HCT116 (cell line): ENCODE measurements around the gene FAM13A. TPM values are rescaled to one million over a fixed set of nuclear protein-coding genes. Genes with fewer than 3 reads are reported as not detected.

Experiments
- ATAC-seq: fragments of 200-7000 bp; cut with Tn5 transposase; 2 replicates; pipeline ENCODE4 v1.9.1; 2020; ENCODE audit warnings: mild to moderate bottlenecking, moderate library complexity
- BruUV-seq: library from RNA; stranded (reverse); fragments of 400-500 nt; replicated peaks from 2 replicates; lab custom pipeline; 2021; lab: Mats Ljungman, UMichigan
- CTCF ChIA-PET: fragments of 300-600 bp; sonication (Branson Sonifier 250); formaldehyde crosslinking; loops from one replicate; lab custom pipeline; 2021; ENCODE audit warnings: antibody characterized with exemption; lab: Charles Lee
- POLR2A ChIA-PET: fragments of 300-600, 350-600 bp; sonication (Branson Sonifier 250); formaldehyde crosslinking; loops from one replicate; lab custom pipeline; 2021; ENCODE audit warnings: antibody characterized with exemption; lab: Charles Lee
- RAD21 ChIA-PET, 2 experiments: fragments of 300-600 bp; sonication (Branson Sonifier 250); formaldehyde crosslinking; loops; one replicate each; lab custom pipeline; 2023; ENCODE audit warnings: low total read pairs in 2 of 2; ENCODE audit not compliant: uncharacterized antibody in 2 of 2, unreplicated experiment in 2 of 2, low non-redundant PET in 1 of 2; lab: Charles Lee
- DNase-seq: peaks from one replicate; pipeline ENCODE4 v3.0.0-alpha.2; 2010; ENCODE audit warnings: low read depth, low spot score
- H2AFZ ChIP-seq: fragments of 200-600 bp; shearing (Covaris generic), sonication (generic); 2 replicates; pipeline ENCODE4 v1.6.1; 2017; ENCODE audit warnings: low read depth, mixed run types, mixed read lengths, antibody characterized with exemption, low read length; ENCODE audit not compliant: poor library complexity, severe bottlenecking
- H3K27ac ChIP-seq: 2 replicates; pipeline ENCODE4 v1.5.1; 2012; ENCODE audit warnings: low read depth, low read length
- H3K27me3 ChIP-seq: fragments of 200-600 bp; sonication (generic); 2 replicates; pipeline ENCODE4 v1.6.1; 2016; ENCODE audit warnings: mixed run types, low read length, mixed read lengths; ENCODE audit not compliant: insufficient read depth
- H3K36me3 ChIP-seq, 2 experiments: fragments of 200-500 bp in 1 of 2; fragments of 200-600 bp in 1 of 2; sonication (Bioruptor generic) in 1 of 2; sonication (generic) in 1 of 2; 2 replicates each; pipeline versions ENCODE4 v1.5.1 to v1.6.1; 2014 to 2016; ENCODE audit warnings: low read length in 2 of 2, inconsistent platforms in 1 of 2, mixed read lengths in 1 of 2, mixed run types in 1 of 2; ENCODE audit not compliant: insufficient read depth in 2 of 2, control insufficient read depth in 1 of 2
- H3K4me1 ChIP-seq, 2 experiments: fragments of 200-600 bp in 1 of 2; sonication (generic) in 1 of 2; 2 replicates each; pipeline versions ENCODE4 v1.5.1 to v1.6.1; 2012 to 2017; ENCODE audit warnings: low read length in 2 of 2, inconsistent platforms in 1 of 2, mild to moderate bottlenecking in 1 of 2, mixed read lengths in 1 of 2, mixed run types in 1 of 2, moderate library complexity in 1 of 2; ENCODE audit not compliant: insufficient read depth in 2 of 2, control insufficient read depth in 1 of 2
- H3K4me2 ChIP-seq: fragments of 200-600 bp; sonication (generic); 2 replicates; pipeline ENCODE4 v1.6.1; 2017; ENCODE audit warnings: mixed run types, low read length, mixed read lengths
- H3K4me3 ChIP-seq, 2 experiments: fragments of 200-600 bp in 1 of 2; sonication (generic) in 1 of 2; replicated peaks in 1 of 2; 2 replicates each; pipeline ENCODE4 v1.5.1; 2011 to 2016; ENCODE audit warnings: low read length in 2 of 2, control low read depth in 1 of 2, low read depth in 1 of 2, mild to moderate bottlenecking in 1 of 2, mixed read lengths in 1 of 2, mixed run types in 1 of 2
- H3K79me2 ChIP-seq: fragments of 200-600 bp; sonication (generic); 2 replicates; pipeline ENCODE4 v1.6.1; 2017; ENCODE audit warnings: mild to moderate bottlenecking, mixed run types, low read length, moderate library complexity, mixed read lengths; ENCODE audit not compliant: insufficient read depth
- H3K9ac ChIP-seq: fragments of 200-600 bp; sonication (generic); 2 replicates; pipeline ENCODE4 v1.6.1; 2016; ENCODE audit warnings: low read length, mixed read lengths
- H3K9me2 ChIP-seq: fragments of 200-600 bp; sonication (generic), shearing (Covaris generic); 2 replicates; pipeline ENCODE4 v1.6.1; 2017; ENCODE audit warnings: mixed run types, mild to moderate bottlenecking, moderate library complexity; ENCODE audit not compliant: insufficient read depth
- H3K9me3 ChIP-seq, 2 experiments: fragments of 200-500 bp in 1 of 2; fragments of 200-600 bp in 1 of 2; sonication (Bioruptor generic) in 1 of 2; sonication (generic) in 1 of 2; 2 replicates each; pipeline ENCODE4 v1.6.1; 2014 to 2017; ENCODE audit warnings: low read length in 2 of 2, mixed read lengths in 2 of 2, inconsistent platforms in 1 of 2, low read depth in 1 of 2, mild to moderate bottlenecking in 1 of 2, mixed run types in 1 of 2, moderate library complexity in 1 of 2; ENCODE audit not compliant: control insufficient read depth in 1 of 2, insufficient read depth in 1 of 2
- H4K20me1 ChIP-seq: fragments of 200-600 bp; sonication (generic), shearing (Covaris generic); 2 replicates; pipeline ENCODE4 v1.6.1; 2017; ENCODE audit warnings: mixed run types, mild to moderate bottlenecking, moderate library complexity; ENCODE audit not compliant: insufficient read depth
- CBX3 ChIP-seq: IDR thresholded peaks from 2 replicates; pipeline ENCODE4 v1.6.1; 2012; ENCODE audit warnings: low read depth
- EGR1 ChIP-seq: IDR thresholded peaks from 2 replicates; pipeline ENCODE4 v1.6.1; 2012; ENCODE audit warnings: low read depth
- EZH2 ChIP-seq: fragments of 200-600 bp; sonication (generic); IDR thresholded peaks from 2 replicates; pipeline ENCODE4 v1.6.1; 2017; ENCODE audit warnings: antibody characterized with exemption, mixed run types
- EZH2phosphoT487 ChIP-seq: fragments of 200-600 bp; IDR thresholded peaks from 2 replicates; pipeline ENCODE4 v1.6.1; 2018; ENCODE audit warnings: antibody characterized with exemption, borderline replicate concordance
- POLR2A ChIP-seq: IDR thresholded peaks from 2 replicates; pipeline ENCODE4 v1.7.0; 2011; ENCODE audit warnings: borderline replicate concordance; ENCODE audit not compliant: insufficient read depth, insufficient read length; ENCODE audit errors: extremely low read depth
- RAD21 ChIP-seq: IDR thresholded peaks from 2 replicates; pipeline ENCODE4 v1.6.1; 2012; ENCODE audit warnings: low read depth, mild to moderate bottlenecking
- SP1 ChIP-seq: IDR thresholded peaks from 2 replicates; pipeline ENCODE4 v1.6.1; 2012; ENCODE audit warnings: low read depth
- SRF ChIP-seq: IDR thresholded peaks from 2 replicates; pipeline ENCODE4 v1.6.1; 2012; ENCODE audit warnings: low read depth
- YY1 ChIP-seq: IDR thresholded peaks from 2 replicates; pipeline ENCODE4 v1.6.1; 2011; ENCODE audit warnings: low read length, low read depth, moderate library complexity, mild to moderate bottlenecking; ENCODE audit not compliant: insufficient replicate concordance; ENCODE audit errors: extremely low read depth
- intact Hi-C: fragments of 100-400 bp; cut with micrococcal nuclease; formaldehyde crosslinking; loops from 2 replicates; pipeline ENCODE4 v1.10.0; 2022
- total RNA-seq: library from RNA; stranded (reverse); gene quantifications from one replicate; pipeline ENCODE4 v1.2.1, GENCODE V29; 2021; ENCODE audit not compliant: unreplicated experiment
- TF ChIP-seq, protein P1 (sequence below): IDR thresholded peaks from 2 replicates; pipeline ENCODE4 v1.6.1; 2012
- TF ChIP-seq, protein P2 (sequence below): IDR thresholded peaks from 2 replicates; pipeline ENCODE4 v1.6.1; 2012; ENCODE audit warnings: low read depth

FAM13A gene
- total RNA-seq, 1 experiment from 2014 or later: 17.2 TPM

DNA sequence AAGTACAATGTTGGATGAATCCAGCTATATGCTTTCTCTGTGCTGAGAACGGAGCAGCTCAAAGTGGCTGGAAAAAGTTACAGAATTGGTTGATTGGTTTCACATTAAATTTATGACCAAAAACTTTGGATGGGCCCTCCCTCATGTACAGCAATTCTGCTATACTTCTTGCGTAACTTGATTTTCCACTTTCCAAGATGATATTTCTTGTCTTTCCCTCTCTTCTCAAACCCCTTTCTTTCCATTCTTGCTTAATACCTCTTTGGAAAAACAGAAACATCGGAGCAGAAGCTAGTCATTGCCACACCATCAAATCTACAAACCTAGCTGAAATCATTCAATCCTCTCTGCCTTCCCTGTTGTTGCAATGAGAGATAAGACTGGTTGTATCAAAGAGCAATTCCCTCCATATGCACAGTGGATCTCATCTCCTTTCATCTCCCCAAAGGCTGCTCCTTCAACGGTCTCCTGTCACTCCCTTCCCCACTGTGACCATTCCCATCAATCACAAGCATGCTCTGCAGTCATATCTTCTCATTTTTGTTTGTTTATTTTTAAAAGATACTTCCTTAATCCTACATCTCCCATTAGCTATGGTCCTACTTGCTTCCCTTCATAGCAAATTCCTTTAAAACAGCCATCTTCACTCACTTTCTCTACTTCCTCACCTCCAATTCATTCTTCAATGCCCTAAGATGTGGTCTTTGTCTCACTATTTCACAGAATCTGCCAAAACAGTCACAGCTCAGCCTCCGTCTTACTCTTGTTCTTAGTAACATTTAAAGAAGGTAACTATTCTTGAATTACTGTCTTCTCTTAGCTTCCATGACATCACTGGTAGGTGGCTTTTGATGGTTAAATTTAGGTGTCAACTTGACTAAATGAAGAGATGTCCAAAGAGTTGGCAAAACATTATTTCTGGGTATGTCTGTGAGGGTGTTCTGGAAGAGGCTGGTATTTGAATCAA lies 145.5 kb downstream of the FAM13A start:
- DNase-seq (no peak), ATAC-seq (no peak)
- Histone ChIP-seq H3K36me3 (no peaks in the 10 kb centered on the region), H3K79me2 (no peaks in the 10 kb centered on the region), H3K4me1 (no peaks in the 10 kb centered on the region), H3K4me2 (no peak overlapping the region), H3K4me3 (no peak overlapping the region), H2AFZ (no peak overlapping the region), H3K27ac (no peak overlapping the region), H3K9me2 (no peaks in the 10 kb centered on the region), H3K9ac (no peak overlapping the region), H3K9me3 (no peaks in the 10 kb centered on the region), H3K27me3 (no peaks in the 10 kb centered on the region), H4K20me1 (no peaks in the 10 kb centered on the region)
- ChIA-PET RAD21 (no interaction called here), CTCF (no interaction called here), POLR2A (no interaction called here)
- BruUV-seq: no TSS peak
- intact Hi-C loops: no loop called here
- TF ChIP-seq POLR2A (no peak), EZH2phosphoT487 (no peak), RAD21 (no peak), EZH2 (no peak)

DNA sequence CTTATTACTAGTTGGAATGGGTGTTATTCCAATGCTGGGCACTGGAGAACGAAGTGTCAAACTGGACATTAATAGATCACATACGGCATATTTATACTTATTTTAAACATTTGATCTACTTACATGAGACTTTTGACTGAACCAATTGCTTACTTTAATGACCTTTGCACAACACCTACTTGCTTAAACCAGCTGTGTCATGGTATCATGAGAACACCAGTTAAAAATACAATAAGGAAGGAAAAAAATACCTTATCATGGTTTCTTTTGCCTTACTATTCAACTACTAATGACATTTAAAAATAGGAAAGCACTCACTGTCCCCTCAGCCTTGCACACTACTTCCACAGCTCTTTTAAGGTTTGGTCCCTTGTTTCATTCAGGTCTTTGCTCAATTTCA lies 146.9 kb downstream of the FAM13A start:
- H3K4me3 ChIP-seq: no peak overlapping the region
- POLR2A ChIA-PET: no interaction called here

More for the DNA sequence above, 146.9 kb downstream of the FAM13A start:
- TF ChIP-seq EZH2phosphoT487 (no peak), POLR2A (no peak), YY1 (no peak), CBX3 (no peak), EGR1 (no peak), SRF (no peak), SP1 (no peak)
- TF ChIP-seq, protein P1, sequence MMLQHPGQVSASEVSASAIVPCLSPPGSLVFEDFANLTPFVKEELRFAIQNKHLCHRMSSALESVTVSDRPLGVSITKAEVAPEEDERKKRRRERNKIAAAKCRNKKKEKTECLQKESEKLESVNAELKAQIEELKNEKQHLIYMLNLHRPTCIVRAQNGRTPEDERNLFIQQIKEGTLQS: no peak
- TF ChIP-seq, protein P2, sequence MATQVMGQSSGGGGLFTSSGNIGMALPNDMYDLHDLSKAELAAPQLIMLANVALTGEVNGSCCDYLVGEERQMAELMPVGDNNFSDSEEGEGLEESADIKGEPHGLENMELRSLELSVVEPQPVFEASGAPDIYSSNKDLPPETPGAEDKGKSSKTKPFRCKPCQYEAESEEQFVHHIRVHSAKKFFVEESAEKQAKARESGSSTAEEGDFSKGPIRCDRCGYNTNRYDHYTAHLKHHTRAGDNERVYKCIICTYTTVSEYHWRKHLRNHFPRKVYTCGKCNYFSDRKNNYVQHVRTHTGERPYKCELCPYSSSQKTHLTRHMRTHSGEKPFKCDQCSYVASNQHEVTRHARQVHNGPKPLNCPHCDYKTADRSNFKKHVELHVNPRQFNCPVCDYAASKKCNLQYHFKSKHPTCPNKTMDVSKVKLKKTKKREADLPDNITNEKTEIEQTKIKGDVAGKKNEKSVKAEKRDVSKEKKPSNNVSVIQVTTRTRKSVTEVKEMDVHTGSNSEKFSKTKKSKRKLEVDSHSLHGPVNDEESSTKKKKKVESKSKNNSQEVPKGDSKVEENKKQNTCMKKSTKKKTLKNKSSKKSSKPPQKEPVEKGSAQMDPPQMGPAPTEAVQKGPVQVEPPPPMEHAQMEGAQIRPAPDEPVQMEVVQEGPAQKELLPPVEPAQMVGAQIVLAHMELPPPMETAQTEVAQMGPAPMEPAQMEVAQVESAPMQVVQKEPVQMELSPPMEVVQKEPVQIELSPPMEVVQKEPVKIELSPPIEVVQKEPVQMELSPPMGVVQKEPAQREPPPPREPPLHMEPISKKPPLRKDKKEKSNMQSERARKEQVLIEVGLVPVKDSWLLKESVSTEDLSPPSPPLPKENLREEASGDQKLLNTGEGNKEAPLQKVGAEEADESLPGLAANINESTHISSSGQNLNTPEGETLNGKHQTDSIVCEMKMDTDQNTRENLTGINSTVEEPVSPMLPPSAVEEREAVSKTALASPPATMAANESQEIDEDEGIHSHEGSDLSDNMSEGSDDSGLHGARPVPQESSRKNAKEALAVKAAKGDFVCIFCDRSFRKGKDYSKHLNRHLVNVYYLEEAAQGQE: no peak
- H3K79me2 ChIP-seq: no peaks in the 10 kb centered on the region
- H3K9me3 ChIP-seq: no peaks in the 10 kb centered on the region
- ATAC-seq (no peak), DNase-seq (no peak)
- no peaks in the 10 kb centered on the region for H4K20me1 ChIP-seq
- H3K4me2 ChIP-seq: no peak overlapping the region
- H3K27me3 ChIP-seq: no peaks in the 10 kb centered on the region
- no peaks in the 10 kb centered on the region for H3K9me2 ChIP-seq
- no peak overlapping the region for H3K27ac ChIP-seq
- no peak overlapping the region for H2AFZ ChIP-seq
- no TSS peak for BruUV-seq
- intact Hi-C loops: no loop called here
- H3K9ac ChIP-seq: no peak overlapping the region
- no peaks in the 10 kb centered on the region for H3K4me1 ChIP-seq
- ChIA-PET CTCF (no interaction called here), RAD21 (no interaction called here)
- no peaks in the 10 kb centered on the region for H3K36me3 ChIP-seq
